Activated CD8-positive, alpha-beta memory T cell treated with anti-CD3 and anti-CD28 coated beads, Interleukin-2, amount 10 ng/mL, durations not matched to agents 7 days and 5 days (primary cell): ENCODE results near the gene PBRM1. TPM values are rescaled to one million over a fixed set of nuclear protein-coding genes. Genes with fewer than 3 reads are reported as not detected.

ENCODE experiments used
- ATAC-seq: fragments of 150-1000 bp; cut with Tn5 transposase; one replicate; pipeline ENCODE4 v1.10.0; 2021; ENCODE audit warnings: moderate library complexity
- CTCF ChIA-PET: fragments of 350-600 bp; sonication (Branson Sonifier 250); formaldehyde crosslinking; loops from one replicate; lab custom pipeline; 2021; ENCODE audit warnings: antibody characterized with exemption; lab: Charles Lee
- DNase-seq: peaks from one replicate; pipeline ENCODE4 v3.0.0-alpha.2; 2020
- H3K27ac Mint-ChIP-seq: one replicate; pipeline ENCODE4 v1.8.0; 2021; ENCODE audit warnings: mild to moderate bottlenecking, mixed read lengths
- H3K27me3 Mint-ChIP-seq: one replicate; pipeline ENCODE4 v1.8.0; 2021; ENCODE audit warnings: mixed read lengths
- H3K36me3 Mint-ChIP-seq: one replicate; pipeline ENCODE4 v1.8.0; 2021; ENCODE audit warnings: mild to moderate bottlenecking, mixed read lengths
- H3K4me1 Mint-ChIP-seq: one replicate; pipeline ENCODE4 v1.8.0; 2021; ENCODE audit warnings: mixed read lengths
- H3K4me3 Mint-ChIP-seq: one replicate; pipeline ENCODE4 v1.8.0; 2021; ENCODE audit warnings: mild to moderate bottlenecking, moderate library complexity, mixed read lengths
- H3K9me3 Mint-ChIP-seq: one replicate; pipeline ENCODE4 v1.8.0; 2022; ENCODE audit warnings: low read depth, mixed read lengths
- total RNA-seq, 2 experiments: library from RNA; stranded (reverse); gene quantifications; one replicate each; pipeline ENCODE4 v1.2.3, GENCODE V29; 2021

PBRM1 gene
- total RNA-seq, 2 experiments from 2014 or later, result 69.7 to 73.3 TPM

DNA sequence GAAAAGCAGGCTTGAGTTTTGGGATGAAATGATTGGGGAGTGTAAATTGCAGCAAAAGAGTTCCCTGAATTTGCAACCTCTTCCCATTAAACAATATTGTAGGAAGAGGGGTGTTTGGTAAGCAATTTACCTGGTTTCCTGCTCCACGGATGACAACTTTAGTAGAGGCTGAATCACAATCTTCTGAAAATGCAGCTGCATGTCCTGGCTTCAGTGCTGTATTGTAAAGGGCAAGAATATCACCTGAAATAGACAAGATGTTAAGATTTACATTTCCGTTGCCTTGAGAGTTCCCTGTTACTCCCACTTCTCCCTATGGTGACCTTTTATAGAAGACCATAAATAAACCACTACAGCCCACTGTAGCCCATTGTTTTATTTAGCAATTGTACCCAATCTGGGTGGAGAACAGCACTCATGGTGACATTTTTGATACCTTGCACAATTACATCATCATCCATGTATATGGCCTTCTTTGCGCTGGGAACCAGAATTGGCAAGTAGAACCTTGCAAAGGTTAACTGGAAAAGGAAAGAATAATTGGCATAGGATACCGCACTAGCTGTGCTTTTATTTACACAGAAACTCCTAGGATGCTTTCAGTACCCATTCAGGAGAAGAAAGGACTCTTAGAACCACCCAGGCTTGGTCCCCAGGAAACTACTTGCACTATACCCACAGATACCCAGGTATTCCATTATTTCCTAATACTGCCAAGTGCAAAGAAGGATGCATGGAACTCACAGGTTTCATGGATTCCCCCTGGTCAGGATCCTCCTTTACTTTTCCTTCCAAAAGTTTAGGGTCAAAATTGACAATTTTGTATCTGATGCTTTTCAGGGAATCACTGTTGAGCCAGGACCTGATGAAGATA is 10.3 kb upstream of the PBRM1 start:
- Mint-ChIP-seq H3K4me3 (no peak overlapping the region), H3K27ac (no peak overlapping the region), H3K27me3 (no peaks in the 10 kb centered on the region), H3K36me3 (peaks cover 46% of the 10 kb centered on the region), H3K4me1 (peaks cover 18% of the 10 kb centered on the region), H3K9me3 (no peaks in the 10 kb centered on the region)
- DNase-seq (no peak), ATAC-seq (no peak)
- CTCF ChIA-PET, result interaction anchor here (1.1 to 4.2 kb wide), 2 partner anchors 9 kb away, joined by 4 to 18 read pairs; partner anchors contain the start of genes GLT8D1 and SPCS1

DNA sequence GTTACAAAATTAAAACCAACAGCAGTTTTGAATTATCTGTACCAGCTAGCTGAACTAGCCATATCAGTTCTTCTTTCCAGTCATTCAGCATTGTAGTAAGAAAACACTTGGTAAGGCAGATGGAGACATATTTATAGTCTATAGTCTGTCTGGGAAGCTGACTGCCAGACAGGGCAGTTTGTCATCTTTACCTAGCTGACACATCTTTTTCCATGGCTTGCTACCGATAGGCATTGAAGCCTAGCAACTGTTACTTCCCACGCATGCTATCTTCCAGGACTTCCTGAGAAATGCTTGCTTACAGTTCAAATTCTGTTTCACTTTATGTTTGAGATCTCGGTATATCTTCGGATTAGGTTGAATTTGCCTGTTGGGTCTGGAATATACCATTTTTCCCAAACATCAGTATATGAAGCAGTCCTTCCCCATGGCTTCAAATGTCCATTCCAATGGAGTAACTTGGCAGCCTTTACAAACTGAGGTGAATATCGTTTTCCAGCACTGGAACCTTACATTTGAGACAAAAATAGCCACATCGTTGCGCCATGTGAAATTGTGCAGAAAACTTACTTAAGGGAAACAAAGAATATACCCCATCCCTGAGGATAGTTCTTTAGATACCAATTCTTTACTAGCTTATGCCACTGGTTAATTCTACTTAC is 8.9 kb upstream of the PBRM1 start:
- DNase-seq (no peak), ATAC-seq (no peak)
- H3K27me3 Mint-ChIP-seq, result no peaks in the 10 kb centered on the region
- no peak overlapping the region for H3K4me3 Mint-ChIP-seq
- no peak overlapping the region for H3K27ac Mint-ChIP-seq
- H3K4me1 Mint-ChIP-seq, result peaks cover 26% of the 10 kb centered on the region
- CTCF ChIA-PET, result interaction anchor here (4.2 kb wide), 1 partner anchor 10 kb away, joined by 18 read pairs; the partner anchor contains the start of genes GLT8D1 and SPCS1
- H3K9me3 Mint-ChIP-seq, result no peaks in the 10 kb centered on the region
- peaks cover 54% of the 10 kb centered on the region for H3K36me3 Mint-ChIP-seq

DNA sequence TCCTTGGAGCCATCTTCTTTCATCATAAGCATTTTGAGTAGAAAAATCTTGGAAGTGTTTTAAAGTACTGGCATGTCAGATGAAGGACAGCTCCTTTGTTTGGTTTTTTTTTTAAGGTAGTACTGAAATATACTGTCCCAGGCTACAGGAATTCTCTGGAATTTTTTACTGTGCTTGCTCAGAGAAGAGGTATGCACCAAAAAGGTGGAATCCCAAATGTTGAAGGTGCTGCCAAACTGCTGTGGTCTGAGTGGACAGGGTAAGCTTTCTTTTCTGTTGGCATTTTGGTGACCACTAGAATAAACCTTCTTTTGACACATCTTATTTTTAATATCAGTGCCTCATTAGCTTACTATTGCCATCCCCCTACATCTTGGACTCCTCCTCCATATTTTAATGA is 7.4 kb upstream of the PBRM1 start:
- ATAC-seq, result no peak
- H3K27ac Mint-ChIP-seq, result peak overlapping the region; percentile 48
- H3K9me3 Mint-ChIP-seq, result no peaks in the 10 kb centered on the region
- no peak for DNase-seq
- H3K4me1 Mint-ChIP-seq, result peaks cover 39% of the 10 kb centered on the region
- peaks cover 67% of the 10 kb centered on the region for H3K36me3 Mint-ChIP-seq
- CTCF ChIA-PET, result interaction anchor here (4.2 kb wide), 1 partner anchor 12 kb away, joined by 18 read pairs; the partner anchor contains the start of genes GLT8D1 and SPCS1
- H3K4me3 Mint-ChIP-seq, result no peak overlapping the region
- H3K27me3 Mint-ChIP-seq, result no peaks in the 10 kb centered on the region

GRCh38 chr3:52690560-52690959 is 4.8 kb upstream of the PBRM1 start:
- H3K9me3 Mint-ChIP-seq, result no peaks in the 10 kb centered on the region
- peaks cover 51% of the 10 kb centered on the region for H3K4me1 Mint-ChIP-seq
- CTCF ChIA-PET, result no interaction called here
- DNase-seq (no peak), ATAC-seq (no peak)
- no peak overlapping the region for H3K4me3 Mint-ChIP-seq
- H3K36me3 Mint-ChIP-seq, result peaks cover 74% of the 10 kb centered on the region
- no peak overlapping the region for H3K27ac Mint-ChIP-seq
- no peaks in the 10 kb centered on the region for H3K27me3 Mint-ChIP-seq

DNA sequence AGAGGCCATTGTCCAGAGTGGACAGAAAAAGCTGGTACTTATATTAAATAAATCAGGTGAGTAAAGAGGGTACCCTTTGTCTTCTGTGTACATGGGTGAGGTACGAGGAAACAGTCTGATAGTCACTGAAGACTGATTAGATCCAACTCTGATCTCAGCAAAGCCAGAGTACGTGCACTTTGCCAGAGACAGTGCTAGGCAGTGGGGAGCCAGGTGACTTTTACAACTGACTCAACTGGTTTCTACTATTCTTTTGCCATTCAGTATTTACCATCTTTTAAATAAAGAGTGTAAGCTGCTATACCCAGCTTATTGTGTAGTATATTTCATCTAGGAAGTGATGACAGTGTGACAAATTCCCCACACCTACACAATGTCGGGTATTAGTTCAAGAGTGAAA is 3.4 kb upstream of the PBRM1 start:
- Mint-ChIP-seq H3K4me1 (peaks cover 58% of the 10 kb centered on the region), H3K9me3 (no peaks in the 10 kb centered on the region), H3K4me3 (no peak overlapping the region), H3K36me3 (peaks cover 65% of the 10 kb centered on the region), H3K27me3 (no peaks in the 10 kb centered on the region), H3K27ac (peak overlapping the region; percentile 66)
- DNase-seq, result no peak
- CTCF ChIA-PET, result interaction anchor here (2.0 kb wide), 1 partner anchor 54 kb away, joined by 4 read pairs; no protein-coding TSS in a partner anchor
- ATAC-seq, result no peak

DNA sequence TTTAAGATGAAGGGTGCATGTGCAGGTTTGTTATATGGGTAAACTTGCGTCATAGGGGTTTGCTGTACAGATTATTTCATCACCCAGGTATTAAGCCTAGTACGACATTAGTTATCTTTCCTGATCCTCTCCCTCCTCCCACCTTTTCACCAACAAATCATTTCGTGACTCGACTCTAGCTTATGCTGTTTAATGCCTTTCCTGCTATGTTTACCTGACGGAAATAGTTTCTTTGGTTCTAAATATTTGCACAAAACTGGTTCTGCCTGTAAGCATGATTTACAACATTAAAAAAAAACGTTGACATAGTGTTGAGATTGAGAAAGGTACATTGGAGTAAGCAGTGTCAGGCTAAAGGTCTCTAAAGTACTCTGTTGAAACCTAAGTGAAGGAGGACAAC is 2.6 kb upstream of the PBRM1 start:
- Mint-ChIP-seq H3K27me3 (no peaks in the 10 kb centered on the region), H3K4me1 (peaks cover 66% of the 10 kb centered on the region), H3K27ac (peak overlapping the region; percentile 40), H3K36me3 (peaks cover 58% of the 10 kb centered on the region), H3K4me3 (no peak overlapping the region), H3K9me3 (no peaks in the 10 kb centered on the region)
- ATAC-seq (no peak), DNase-seq (no peak)
- CTCF ChIA-PET, result interaction anchor here (1.2 to 2.0 kb wide), 3 partner anchors 8 to 55 kb away, joined by 4 read pairs; no protein-coding TSS in a partner anchor

- peak; percentile 82 for ATAC-seq
- H3K4me1 Mint-ChIP-seq, result peaks cover 77% of the 10 kb centered on the region
- no peaks in the 10 kb centered on the region for H3K9me3 Mint-ChIP-seq
- H3K36me3 Mint-ChIP-seq, result peaks cover 50% of the 10 kb centered on the region
- CTCF ChIA-PET, result interaction anchor here (0.8 kb wide), 1 partner anchor 158 kb away, joined by 3 read pairs; no protein-coding TSS in a partner anchor
- H3K4me3 Mint-ChIP-seq, result peak overlapping the region; percentile 93
- no peaks in the 10 kb centered on the region for H3K27me3 Mint-ChIP-seq
- DNase-seq, result peak; percentile 86
- peak overlapping the region; percentile 88 for H3K27ac Mint-ChIP-seq
These were observed 416 bp downstream of the PBRM1 start for GRCh38 chr3:52685285-52685708.

- peaks cover 78% of the 10 kb centered on the region for H3K4me1 Mint-ChIP-seq
- H3K27ac Mint-ChIP-seq, result peak overlapping the region; percentile 88
- peak overlapping the region; percentile 83 for H3K4me3 Mint-ChIP-seq
- H3K27me3 Mint-ChIP-seq, result no peaks in the 10 kb centered on the region
- DNase-seq (no peak), ATAC-seq (no peak)
- CTCF ChIA-PET, result no interaction called here
- H3K36me3 Mint-ChIP-seq, result peaks cover 51% of the 10 kb centered on the region
- no peaks in the 10 kb centered on the region for H3K9me3 Mint-ChIP-seq
These were observed 1.5 kb downstream of the PBRM1 start for GRCh38 chr3:52684184-52684583.

DNA sequence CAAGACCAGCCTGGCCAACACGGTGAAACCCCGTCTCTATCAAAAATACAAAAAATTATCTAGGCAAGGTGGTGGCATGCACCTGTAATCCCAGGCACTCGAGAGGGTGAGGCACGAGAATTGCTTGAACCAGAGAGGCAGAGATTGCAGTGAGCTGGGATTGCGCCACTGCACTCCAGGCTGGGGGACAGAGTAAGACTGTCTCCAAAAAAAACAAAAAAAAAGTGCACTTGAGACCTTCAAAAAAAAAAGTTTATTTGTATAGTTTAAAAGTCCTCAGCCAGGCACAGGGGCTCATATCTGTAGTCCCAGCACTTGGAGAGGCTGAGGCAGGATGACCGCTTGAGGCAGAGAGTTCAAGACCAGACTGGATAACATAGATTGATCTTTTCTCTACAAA is 2.1 kb downstream of the PBRM1 start:
- no peak for ATAC-seq
- CTCF ChIA-PET, result no interaction called here
- Mint-ChIP-seq H3K36me3 (peaks cover 49% of the 10 kb centered on the region), H3K4me3 (no peak overlapping the region), H3K27me3 (no peaks in the 10 kb centered on the region), H3K27ac (no peak overlapping the region), H3K9me3 (no peaks in the 10 kb centered on the region), H3K4me1 (peaks cover 78% of the 10 kb centered on the region)
- DNase-seq, result no peak

- DNase-seq, result no peak
- H3K27me3 Mint-ChIP-seq, result no peaks in the 10 kb centered on the region
- H3K4me3 Mint-ChIP-seq, result no peak overlapping the region
- H3K4me1 Mint-ChIP-seq, result peaks cover 62% of the 10 kb centered on the region
- H3K9me3 Mint-ChIP-seq, result no peaks in the 10 kb centered on the region
- H3K27ac Mint-ChIP-seq, result peak overlapping the region; percentile 65
- no peak for ATAC-seq
- peaks cover 43% of the 10 kb centered on the region for H3K36me3 Mint-ChIP-seq
- CTCF ChIA-PET, result interaction anchor here (0.6 to 1.0 kb wide), 2 partner anchors 129 to 135 kb away, joined by 3 to 4 read pairs; no protein-coding TSS in a partner anchor
These were observed 3.7 kb downstream of the PBRM1 start for GRCh38 chr3:52682016-52682415.

GRCh38 chr3:52681596-52681995 is 4.1 kb downstream of the PBRM1 start:
- Mint-ChIP-seq H3K27me3 (no peaks in the 10 kb centered on the region), H3K9me3 (no peaks in the 10 kb centered on the region), H3K4me1 (peaks cover 58% of the 10 kb centered on the region), H3K36me3 (peaks cover 44% of the 10 kb centered on the region), H3K4me3 (no peak overlapping the region), H3K27ac (peak overlapping the region; percentile 65)
- CTCF ChIA-PET, result interaction anchor here (0.6 to 1.0 kb wide), 2 partner anchors 129 to 135 kb away, joined by 3 to 4 read pairs; no protein-coding TSS in a partner anchor
- ATAC-seq (no peak), DNase-seq (no peak)

DNA sequence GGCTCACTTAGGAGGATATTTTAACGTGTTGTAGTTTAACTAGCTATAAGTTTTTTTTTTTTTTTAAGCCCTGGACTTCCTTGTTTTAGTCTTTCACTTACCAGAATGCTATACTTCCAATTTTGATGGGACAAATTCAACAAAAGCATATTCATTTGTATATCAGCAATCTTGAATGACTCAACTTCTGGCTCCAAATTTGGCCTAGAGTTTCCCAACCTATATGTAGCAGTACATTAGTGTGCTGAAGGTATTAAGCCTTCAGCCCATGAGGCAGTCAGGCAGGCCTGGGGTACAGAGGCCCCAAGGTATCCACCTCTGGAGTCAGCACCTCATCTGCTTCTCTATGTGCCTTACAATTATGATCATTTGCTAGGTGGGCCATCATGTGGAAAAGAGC is 5.9 kb downstream of the PBRM1 start:
- H3K27ac Mint-ChIP-seq, result no peak overlapping the region
- no peak for ATAC-seq
- H3K4me3 Mint-ChIP-seq, result no peak overlapping the region
- H3K27me3 Mint-ChIP-seq, result no peaks in the 10 kb centered on the region
- H3K9me3 Mint-ChIP-seq, result no peaks in the 10 kb centered on the region
- DNase-seq, result no peak
- CTCF ChIA-PET, result no interaction called here
- peaks cover 52% of the 10 kb centered on the region for H3K4me1 Mint-ChIP-seq
- H3K36me3 Mint-ChIP-seq, result peaks cover 53% of the 10 kb centered on the region

DNA sequence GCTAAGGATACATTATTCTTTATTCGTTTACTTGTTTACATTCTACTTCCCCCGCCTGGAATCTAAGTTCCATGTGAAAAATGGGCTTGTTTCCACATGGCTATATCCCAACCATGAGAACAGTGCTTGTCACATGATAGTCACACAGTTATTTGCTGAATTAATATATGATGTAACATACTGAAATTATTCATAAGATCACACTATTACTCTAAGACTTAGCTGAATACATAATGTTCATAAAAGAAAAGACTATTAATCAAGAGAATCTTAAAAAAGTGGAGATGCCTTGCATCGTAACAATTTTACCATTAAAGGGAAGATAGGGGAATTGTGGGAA is 6.5 kb downstream of the PBRM1 start:
- H3K27ac Mint-ChIP-seq, result peak overlapping the region; percentile 30
- no peak for ATAC-seq
- DNase-seq, result no peak
- H3K4me3 Mint-ChIP-seq, result no peak overlapping the region
- CTCF ChIA-PET, result no interaction called here
- H3K27me3 Mint-ChIP-seq, result no peaks in the 10 kb centered on the region
- peaks cover 52% of the 10 kb centered on the region for H3K36me3 Mint-ChIP-seq
- peaks cover 46% of the 10 kb centered on the region for H3K4me1 Mint-ChIP-seq
- H3K9me3 Mint-ChIP-seq, result no peaks in the 10 kb centered on the region
